ENCODE data around the gene SMG7. TPM values are rescaled to one million over a fixed set of nuclear protein-coding genes. Genes with fewer than 3 reads are reported as not detected.

The SMG7 gene
- total and polyA plus RNA-seq, 2 of the 4 experiments (the other 2 are of a cell fraction), result 18.1 to 22.6 TPM

GRCh38 chr1:183586455-183586854 is 114.2 kb downstream of the SMG7 start:
- no peak overlapping the region for H3K4ac ChIP-seq (ENCODE audit: low read depth, low read length)
- no peaks in the 10 kb centered on the region for H3K79me1 ChIP-seq (ENCODE audit: low read depth in 1 of 2, low read length in 2 of 2)
- H3K4me2 ChIP-seq (ENCODE audit: low read depth, low read length), result no peak overlapping the region
- H3K27ac ChIP-seq (ENCODE audit: insufficient read depth, low read length), result no peak overlapping the region
- no peak overlapping the region for H2BK5ac ChIP-seq (ENCODE audit: low read depth, low read length, poor library complexity, severe bottlenecking)
- H3K9me3 ChIP-seq (ENCODE audit: control insufficient read depth, insufficient read depth, low read length), result no peaks in the 10 kb centered on the region
- TF ChIP-seq USF2 (IDR thresholded peaks at IDR 0.05; ENCODE audit: low read depth, low read length), result no peak
- TF ChIP-seq RFX5 (IDR thresholded peaks at IDR 0.05; ENCODE audit: low read depth, low read length), result no peak
- TF ChIP-seq CEBPB (IDR thresholded peaks at IDR 0.05; ENCODE audit: low read depth, low read length), result no peak
- TF ChIP-seq POLR2A (IDR thresholded peaks at IDR 0.05; ENCODE audit: low read depth, low read length), result no peak
- no peak for TF ChIP-seq SMC3 (IDR thresholded peaks at IDR 0.05; ENCODE audit: low read depth, low read length)
- TF ChIP-seq MAFK (IDR thresholded peaks at IDR 0.05; ENCODE audit: low read depth, low read length), result no peak
- TF ChIP-seq BHLHE40 (IDR thresholded peaks at IDR 0.05; ENCODE audit: low read depth, low read length), result no peak
- TF ChIP-seq MXI1 (IDR thresholded peaks at IDR 0.05; ENCODE audit: borderline replicate concordance, low read depth, low read length), result no peak
- no peak for TF ChIP-seq CTCF (conservative IDR thresholded peaks at IDR 0.05; ENCODE audit: low read depth, low read length)
- TF ChIP-seq FOS (IDR thresholded peaks at IDR 0.05; ENCODE audit: low read depth, low read length), result no peak
- no peak for TF ChIP-seq RAD21 (IDR thresholded peaks at IDR 0.05; ENCODE audit: low read length)
- no peak for TF ChIP-seq ELK1 (IDR thresholded peaks at IDR 0.05; ENCODE audit: borderline replicate concordance, low read depth, low read length)
- TF ChIP-seq RCOR1 (IDR thresholded peaks at IDR 0.05; ENCODE audit: insufficient replicate concordance, low read length), result no peak
- no peak for TF ChIP-seq CHD1 (IDR thresholded peaks at IDR 0.05; ENCODE audit: low read depth, low read length)
- no peak for TF ChIP-seq NFE2L2 (IDR thresholded peaks at IDR 0.05; ENCODE audit: low read depth, low read length)
- no peak for TF ChIP-seq MAZ (IDR thresholded peaks at IDR 0.05; ENCODE audit: borderline replicate concordance, low read depth, low read length)
- in situ Hi-C loops (cut with MboI; ENCODE audit: low sequenced_read_pairs), result no loop called here
- no peak overlapping the region for H3K56ac ChIP-seq (ENCODE audit: extremely low read depth, insufficient read depth, low read length)
- no TSS peak for BruUV-seq (replicated peaks)
- POLR2A ChIA-PET (ENCODE audit: unreplicated experiment), result no interaction called here
- intact Hi-C loops (cut with micrococcal nuclease), result no loop called here
- ATAC-seq (ENCODE audit: low read depth) (no peak), DNase-seq (no peak)
- no peaks in the 10 kb centered on the region for H3K27me3 ChIP-seq (ENCODE audit: control insufficient read depth, insufficient read depth, low read length)
- no peak overlapping the region for H2BK120ac ChIP-seq (ENCODE audit: low read depth, low read length)
- no peak overlapping the region for H4K91ac ChIP-seq (ENCODE audit: insufficient read depth, low read depth, low read length)
- dilution Hi-C loops (cut with HindIII; ENCODE audit: low sequenced_read_pairs, unreplicated experiment), result no loop called here
- no peak overlapping the region for H4K5ac ChIP-seq (ENCODE audit: low read depth, low read length)
- no peaks in the 10 kb centered on the region for H4K20me1 ChIP-seq (ENCODE audit: insufficient read depth, low read length)
- H3K4me1 ChIP-seq (ENCODE audit: control insufficient read depth, insufficient read depth, low read length), result 0 out of 2 replicates have a peak, but pooled peaks cover 6% of the 10 kb centered on the region
- H2BK20ac ChIP-seq (ENCODE audit: low read depth, low read length), result no peak overlapping the region
- no peak overlapping the region for H3K18ac ChIP-seq (ENCODE audit: low read depth, low read length)
- CTCF ChIA-PET, result no interaction called here
- peaks cover 3% of the 10 kb centered on the region; the same call in 1 of the 2 replicates for H3K9me1 ChIP-seq (ENCODE audit: insufficient read depth, low read length)
- no peak overlapping the region for H2AK9ac ChIP-seq (replicated peaks; ENCODE audit: low read depth, low read length, poor library complexity)
- H2BK15ac ChIP-seq (ENCODE audit: low read depth, low read length), result no peak overlapping the region
- no peak overlapping the region for H3K4me3 ChIP-seq (ENCODE audit: insufficient read depth, low read depth, low read length)
- H2AFZ ChIP-seq (replicated peaks; ENCODE audit: low read length, poor library complexity), result no peak overlapping the region
- no peak overlapping the region for H3K23ac ChIP-seq (ENCODE audit: low read depth, low read length)
- H4K8ac ChIP-seq (ENCODE audit: low read depth in 2 of 2, low read length in 2 of 2), result no peak overlapping the region
- WGBS, 2 experiments (ENCODE audit: extremely low coverage in 2 of 2, insufficient read length in 1 of 2), result 100% methylated on average over 1 of the region's 1 CpG; no CpG with 5 or more reads in 1 of the 2 experiments
- H3K36me3 ChIP-seq (ENCODE audit: control insufficient read depth, insufficient read depth, low read length), result no peaks in the 10 kb centered on the region
- H2AK5ac ChIP-seq (ENCODE audit: low read depth, low read length), result no peak overlapping the region
- H3K9ac ChIP-seq (ENCODE audit: low read depth, low read length), result no peak overlapping the region
- no peak overlapping the region for H3K14ac ChIP-seq (replicated peaks; ENCODE audit: low read depth, low read length)

Data from IMR-90 (cell line).